IPS-18a (cell line): ENCODE data around the gene ZNF799.

Experiments used
- H3K27ac ChIP-seq: one replicate; pipeline ENCODE4 v1.5.1; 2013; ENCODE audit warnings: low read length
- H3K27me3 ChIP-seq: one replicate; pipeline ENCODE4 v1.6.1; 2013; ENCODE audit warnings: mild to moderate bottlenecking, low read length; ENCODE audit not compliant: control insufficient read depth, insufficient read depth
- H3K36me3 ChIP-seq: one replicate; pipeline ENCODE4 v1.6.1; 2013; ENCODE audit warnings: low read depth, low read length; ENCODE audit not compliant: control insufficient read depth
- H3K4me1 ChIP-seq: one replicate; pipeline ENCODE4 v1.6.1; 2013; ENCODE audit warnings: low read depth, low read length; ENCODE audit not compliant: control insufficient read depth
- H3K4me3 ChIP-seq: one replicate; pipeline ENCODE4 v1.5.1; 2013; ENCODE audit warnings: low read length
- H3K9ac ChIP-seq: one replicate; pipeline ENCODE4 v1.6.1; 2013; ENCODE audit warnings: mild to moderate bottlenecking, low read length, moderate library complexity
- H3K9me3 ChIP-seq: one replicate; pipeline ENCODE4 v1.6.1; 2013; ENCODE audit warnings: low read depth, low read length; ENCODE audit not compliant: control insufficient read depth

The ZNF799 gene

GRCh38 chr19:12350185-12350889 lies 50.7 kb downstream of the ZNF799 start:
- Histone ChIP-seq H3K27ac (no peak overlapping the region), H3K9ac (no peak overlapping the region), H3K27me3 (no peaks in the 10 kb centered on the region), H3K36me3 (peaks cover 8% of the 10 kb centered on the region), H3K4me3 (no peak overlapping the region), H3K4me1 (no peaks in the 10 kb centered on the region), H3K9me3 (peaks cover 46% of the 10 kb centered on the region)

GRCh38 chr19:12346896-12347295 lies 54.2 kb downstream of the ZNF799 start:
- Histone ChIP-seq H3K27ac (no peak overlapping the region), H3K9ac (no peak overlapping the region), H3K27me3 (no peaks in the 10 kb centered on the region), H3K4me1 (no peaks in the 10 kb centered on the region), H3K36me3 (peaks cover 8% of the 10 kb centered on the region), H3K4me3 (no peak overlapping the region), H3K9me3 (peaks cover 35% of the 10 kb centered on the region)

GRCh38 chr19:12345197-12345596 lies 55.9 kb downstream of the ZNF799 start:
- H3K27ac ChIP-seq: no peak overlapping the region
- no peak overlapping the region for H3K9ac ChIP-seq
- H3K36me3 ChIP-seq: no peaks in the 10 kb centered on the region
- H3K4me1 ChIP-seq: no peaks in the 10 kb centered on the region
- peaks cover 19% of the 10 kb centered on the region for H3K9me3 ChIP-seq
- no peak overlapping the region for H3K4me3 ChIP-seq
- H3K27me3 ChIP-seq: no peaks in the 10 kb centered on the region
